H1 (cell line): ENCODE data around the gene COL5A3.

ENCODE experiments used
- CTCF ChIP-seq, 3 experiments: IDR thresholded peaks; 1 replicate in 2 of 3; 2 replicates in 1 of 3; pipeline versions ENCODE4 v1.5.1 to v1.6.1; 2011; ENCODE audit warnings: low read length in 3 of 3, mild to moderate bottlenecking in 3 of 3, inconsistent platforms in 2 of 3, low read depth in 1 of 3, moderate library complexity in 1 of 3; ENCODE audit not compliant: insufficient read depth in 1 of 3; ENCODE audit errors: control extremely low read depth in 1 of 3
- HDAC2 ChIP-seq, 2 experiments: fragments of 300-600 bp in 1 of 2; sonication (generic) in 1 of 2; IDR thresholded peaks; 2 replicates each; pipeline ENCODE4 v1.6.1; 2011 to 2012; ENCODE audit warnings: low read depth in 2 of 2, low read length in 2 of 2, mild to moderate bottlenecking in 2 of 2, moderate library complexity in 2 of 2, borderline replicate concordance in 1 of 2, inconsistent platforms in 1 of 2
- JUN ChIP-seq: IDR thresholded peaks from 2 replicates; pipeline ENCODE4 v1.6.1; 2011; ENCODE audit warnings: low read depth, mild to moderate bottlenecking, improper control_type of control experiment, low read length
- JUND ChIP-seq: IDR thresholded peaks from 2 replicates; pipeline ENCODE4 v1.6.1; 2011; ENCODE audit warnings: mild to moderate bottlenecking, improper control_type of control experiment, low read length
- POLR2A ChIP-seq, 2 experiments: IDR thresholded peaks; 1 replicate in 1 of 2; 2 replicates in 1 of 2; pipeline ENCODE4 v1.6.1; 2011; ENCODE audit warnings: low read depth in 2 of 2, low read length in 2 of 2, mild to moderate bottlenecking in 2 of 2; ENCODE audit errors: control extremely low read depth in 1 of 2
- POLR2AphosphoS5 ChIP-seq: IDR thresholded peaks from 2 replicates; pipeline ENCODE4 v1.6.1; 2011; ENCODE audit warnings: low read depth, low read length
- RAD21 ChIP-seq, 2 experiments: IDR thresholded peaks in 1 of 2; conservative IDR thresholded peaks in 1 of 2; 2 replicates each; pipeline ENCODE4 v1.6.1; 2011; ENCODE audit warnings: low read depth in 2 of 2, low read length in 2 of 2, improper control_type of control experiment in 1 of 2, inconsistent platforms in 1 of 2, mild to moderate bottlenecking in 1 of 2, moderate library complexity in 1 of 2
- RFX5 ChIP-seq: IDR thresholded peaks from 2 replicates; pipeline ENCODE4 v1.6.1; 2011; ENCODE audit warnings: low read depth, low read length, improper control_type of control experiment, borderline replicate concordance
- SIX5 ChIP-seq: IDR thresholded peaks from 2 replicates; pipeline ENCODE4 v1.6.1; 2011; ENCODE audit warnings: mild to moderate bottlenecking, low read depth, low read length
- SP2 ChIP-seq: IDR thresholded peaks from 2 replicates; pipeline ENCODE4 v1.6.1; 2012; ENCODE audit warnings: mild to moderate bottlenecking, low read length, inconsistent platforms
- TAF1 ChIP-seq: IDR thresholded peaks from 2 replicates; pipeline ENCODE4 v1.6.1; 2011; ENCODE audit warnings: mild to moderate bottlenecking, low read depth, low read length
- TEAD4 ChIP-seq: IDR thresholded peaks from 2 replicates; pipeline ENCODE4 v1.6.1; 2012; ENCODE audit warnings: low read depth, low read length, inconsistent platforms, mixed read lengths
- ZNF274 ChIP-seq: IDR thresholded peaks from 2 replicates; pipeline ENCODE4 v1.7.0; 2012; ENCODE audit warnings: low read length, borderline replicate concordance; ENCODE audit errors: extremely low read depth

- no peak for TF ChIP-seq POLR2A (IDR thresholded peaks at IDR 0.05; ENCODE audit: control extremely low read depth in 1 of 2, low read depth in 2 of 2, low read length in 2 of 2)
- no peak for TF ChIP-seq SP2
- no peak for TF ChIP-seq ZNF274
- no peak for TF ChIP-seq CTCF (IDR thresholded peaks at IDR 0.05; ENCODE audit: control extremely low read depth in 1 of 3, insufficient read depth in 1 of 3, low read depth in 1 of 3, low read length in 3 of 3)
- TF ChIP-seq POLR2AphosphoS5 = no peak
- no peak for TF ChIP-seq TEAD4
- TF ChIP-seq RAD21 (IDR thresholded peaks at IDR 0.05 in 1 of 2, conservative IDR thresholded peaks at IDR 0.05 in 1 of 2; ENCODE audit: low read depth in 2 of 2, low read length in 2 of 2) = no peak
- TF ChIP-seq JUN = no peak
- TF ChIP-seq TAF1 = no peak
- TF ChIP-seq SIX5 = no peak
- TF ChIP-seq RFX5 = no peak
- TF ChIP-seq HDAC2 (IDR thresholded peaks at IDR 0.05; ENCODE audit: borderline replicate concordance in 1 of 2, low read depth in 2 of 2, low read length in 2 of 2) = no peak
- TF ChIP-seq JUND = no peak
Measured at GRCh38 chr19:9923440-9923839, 86.9 kb downstream of the COL5A3 start.
